Measurements from ENCODE around the gene SMIM27.

SMIM27 gene

GRCh38 chr9:32554591-32554990 is 2.5 kb downstream of the SMIM27 start:
- ATAC-seq (no peak), DNase-seq (no peak)

- DNase-seq, result no peak
- no peak for ATAC-seq
Observed at GRCh38 chr9:32558408-32558934, 6.3 kb downstream of the SMIM27 start.

GRCh38 chr9:32565967-32566366 is 13.8 kb downstream of the SMIM27 start:
- DNase-seq (no peak), ATAC-seq (no peak)

GRCh38 chr9:32566770-32567169 is 14.6 kb downstream of the SMIM27 start:
- DNase-seq (no peak), ATAC-seq (no peak)

GRCh38 chr9:32570262-32570661 is 18.1 kb downstream of the SMIM27 start:
- ATAC-seq (no peak), DNase-seq (no peak)

- DNase-seq, result peak; percentile 66
- peak; percentile 95 for ATAC-seq
Observed at GRCh38 chr9:32571969-32572899, 20.1 kb downstream of the SMIM27 start.

- peak; percentile 96 for DNase-seq
- ATAC-seq, result peak; percentile 87
Observed at GRCh38 chr9:32572900-32573523, 20.9 kb downstream of the SMIM27 start, which contains the start of gene NDUFB6. Gene NDUFB6 (minus strand): TSS chr9:32573159. CDS start chr9:32573060, 99 bp downstream.

- no peak for DNase-seq
- no peak for ATAC-seq
Observed at GRCh38 chr9:32573821-32574220, 21.7 kb downstream of the SMIM27 start.

- no peak for DNase-seq
Observed at GRCh38 chr9:32574858-32575257, 22.7 kb downstream of the SMIM27 start.

GRCh38 chr9:32577316-32577715 is 25.2 kb downstream of the SMIM27 start:
- ATAC-seq, result no peak
- DNase-seq, result no peak

More at GRCh38 chr9:32574858-32575257, 22.7 kb downstream of the SMIM27 start:
- no peak for ATAC-seq

GRCh38 chr9:32578976-32579375 is 26.8 kb downstream of the SMIM27 start:
- DNase-seq (no peak), ATAC-seq (no peak)

GRCh38 chr9:32579706-32580331 is 27.7 kb downstream of the SMIM27 start:
- DNase-seq (peak; percentile 82), ATAC-seq (no peak)

GRCh38 chr9:32580631-32581300 is 28.6 kb downstream of the SMIM27 start:
- DNase-seq (no peak), ATAC-seq (no peak)

GRCh38 chr9:32581512-32582143 is 29.5 kb downstream of the SMIM27 start:
- peak; percentile 59 for ATAC-seq

GRCh38 chr9:32584784-32585183 is 32.7 kb downstream of the SMIM27 start:
- ATAC-seq (no peak), DNase-seq (no peak)

More at GRCh38 chr9:32581512-32582143, 29.5 kb downstream of the SMIM27 start:
- no peak for DNase-seq

- DNase-seq (peak; percentile 10), ATAC-seq (peak; percentile 91)
Observed at GRCh38 chr9:32587901-32588300, 35.8 kb downstream of the SMIM27 start.

- DNase-seq (no peak), ATAC-seq (peak; percentile 66)
Observed at GRCh38 chr9:32589083-32589723, 37.1 kb downstream of the SMIM27 start.

GRCh38 chr9:32590476-32590875 is 38.3 kb downstream of the SMIM27 start:
- ATAC-seq (no peak), DNase-seq (no peak)

GRCh38 chr9:32590898-32591297 is 38.8 kb downstream of the SMIM27 start:
- no peak for ATAC-seq

GRCh38 chr9:32596096-32596865 is 44.2 kb downstream of the SMIM27 start:
- DNase-seq (no peak), ATAC-seq (no peak)

More at GRCh38 chr9:32590898-32591297, 38.8 kb downstream of the SMIM27 start:
- DNase-seq, result no peak
